ENCODE measurements around the gene NAP1L2. TPM values are rescaled to one million over a fixed set of nuclear protein-coding genes. Genes with fewer than 3 reads are reported as not detected.
"Not testable (repeated sequence)": the region's sequence is repeated elsewhere in the genome, so short reads cannot be mapped to it uniquely, and the experiment has no call there.

NAP1L2 gene, protein sequence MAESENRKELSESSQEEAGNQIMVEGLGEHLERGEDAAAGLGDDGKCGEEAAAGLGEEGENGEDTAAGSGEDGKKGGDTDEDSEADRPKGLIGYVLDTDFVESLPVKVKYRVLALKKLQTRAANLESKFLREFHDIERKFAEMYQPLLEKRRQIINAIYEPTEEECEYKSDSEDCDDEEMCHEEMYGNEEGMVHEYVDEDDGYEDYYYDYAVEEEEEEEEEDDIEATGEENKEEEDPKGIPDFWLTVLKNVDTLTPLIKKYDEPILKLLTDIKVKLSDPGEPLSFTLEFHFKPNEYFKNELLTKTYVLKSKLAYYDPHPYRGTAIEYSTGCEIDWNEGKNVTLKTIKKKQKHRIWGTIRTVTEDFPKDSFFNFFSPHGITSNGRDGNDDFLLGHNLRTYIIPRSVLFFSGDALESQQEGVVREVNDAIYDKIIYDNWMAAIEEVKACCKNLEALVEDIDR
- total RNA-seq: 1.9 and 2.1 TPM in 2 replicates

DNA sequence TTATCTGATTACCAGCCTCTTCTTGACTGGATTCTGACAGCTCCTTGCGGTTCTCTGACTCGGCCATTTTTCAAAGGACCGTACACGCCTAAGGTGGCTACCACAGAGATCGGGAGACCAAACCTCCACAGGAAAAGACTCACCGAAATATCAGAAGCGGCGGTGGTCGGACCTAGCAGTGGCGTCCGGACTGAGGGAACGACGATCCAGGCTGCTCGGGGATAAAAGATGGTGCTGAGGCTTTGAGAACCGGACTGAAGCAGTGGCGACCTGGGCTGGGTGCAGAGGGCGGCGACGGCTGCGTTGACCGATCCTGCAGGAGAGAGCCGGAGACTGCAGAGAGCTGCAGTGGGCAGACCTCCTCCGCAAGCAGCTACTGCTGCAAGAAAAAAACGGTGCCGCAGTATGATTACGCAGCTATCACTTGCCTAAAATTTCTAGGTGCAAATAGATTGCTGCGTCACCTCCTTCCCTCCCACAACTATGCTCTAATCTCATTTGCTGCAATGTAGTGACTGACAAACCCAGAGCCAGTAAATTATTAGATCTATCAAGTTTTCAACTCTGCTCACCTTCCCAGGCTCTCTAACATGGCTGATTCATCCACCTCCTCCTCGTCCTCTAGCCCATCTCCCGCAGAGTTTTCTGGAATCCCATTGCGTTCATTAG is at the start of gene NAP1L2:
NAP1L2 (minus strand) TSS at position 426 of the 669 bp plus-strand sequence; CDS start at position 67, 359 bp downstream.
- Mint-ChIP-seq H3K4me1 (peaks cover 11% of the 10 kb centered on the region), H3K4me3 (peak within 1 kb of the TSS; percentile 96), H3K27me3 (peaks cover 6% of the 10 kb centered on the region), H3K36me3 (ENCODE audit: low read depth) (no peaks in the 10 kb centered on the region), H3K9me3 (no peaks in the 10 kb centered on the region), H3K27ac (peak within 1 kb of the TSS; percentile 78)
- peak; percentile 79 for DNase-seq
- intact Hi-C loops (cut with micrococcal nuclease): no loop called here

GRCh38 chrX:73262991-73263390 is 48.3 kb upstream of the NAP1L2 start:
- H3K27me3 Mint-ChIP-seq: no peaks in the 10 kb centered on the region
- H3K4me3 Mint-ChIP-seq: no peak overlapping the region
- no peak for DNase-seq
- H3K9me3 Mint-ChIP-seq: no peaks in the 10 kb centered on the region
- H3K4me1 Mint-ChIP-seq: no peaks in the 10 kb centered on the region
- H3K36me3 Mint-ChIP-seq (ENCODE audit: low read depth): no peaks in the 10 kb centered on the region
- intact Hi-C loops (cut with micrococcal nuclease): no loop called here
- H3K27ac Mint-ChIP-seq: no peak overlapping the region

DNA sequence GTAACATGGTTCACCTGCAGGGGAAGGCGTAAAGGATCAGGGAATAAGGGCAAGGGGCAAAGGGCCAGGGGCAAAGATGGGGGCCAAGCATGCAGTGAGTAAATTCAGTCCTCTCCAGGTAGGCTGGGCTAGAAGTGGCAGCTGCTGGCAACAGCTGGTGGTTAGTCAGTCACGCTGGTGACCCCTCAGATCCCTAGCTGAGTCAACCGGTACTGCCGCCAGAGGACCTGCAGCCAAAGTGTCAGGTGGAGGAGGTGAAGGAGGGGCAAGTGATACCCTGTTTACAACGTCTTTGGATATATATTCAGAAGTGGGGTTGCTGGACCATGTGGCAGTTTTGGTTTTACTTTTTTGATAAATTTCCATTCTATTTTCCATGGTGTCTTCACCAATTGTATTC is 24.6 kb upstream of the NAP1L2 start:
- H3K4me1 Mint-ChIP-seq: no peaks in the 10 kb centered on the region
- H3K27me3 Mint-ChIP-seq: no peaks in the 10 kb centered on the region
- intact Hi-C loops (cut with micrococcal nuclease): no loop called here
- no peak overlapping the region for H3K4me3 Mint-ChIP-seq
- DNase-seq: no peak
- no peak overlapping the region for H3K27ac Mint-ChIP-seq
- H3K36me3 Mint-ChIP-seq (ENCODE audit: low read depth): no peaks in the 10 kb centered on the region
- H3K9me3 Mint-ChIP-seq: no peaks in the 10 kb centered on the region

- Mint-ChIP-seq H3K36me3 (ENCODE audit: low read depth) (no peaks in the 10 kb centered on the region), H3K27ac (no peak overlapping the region), H3K27me3 (peaks cover 6% of the 10 kb centered on the region), H3K9me3 (no peaks in the 10 kb centered on the region), H3K4me1 (peaks cover 11% of the 10 kb centered on the region), H3K4me3 (no peak overlapping the region)
- intact Hi-C loops (cut with micrococcal nuclease): no loop called here
- no peak for DNase-seq
Measured at GRCh38 chrX:73217621-73218020, 3.0 kb upstream of the NAP1L2 start.

DNA sequence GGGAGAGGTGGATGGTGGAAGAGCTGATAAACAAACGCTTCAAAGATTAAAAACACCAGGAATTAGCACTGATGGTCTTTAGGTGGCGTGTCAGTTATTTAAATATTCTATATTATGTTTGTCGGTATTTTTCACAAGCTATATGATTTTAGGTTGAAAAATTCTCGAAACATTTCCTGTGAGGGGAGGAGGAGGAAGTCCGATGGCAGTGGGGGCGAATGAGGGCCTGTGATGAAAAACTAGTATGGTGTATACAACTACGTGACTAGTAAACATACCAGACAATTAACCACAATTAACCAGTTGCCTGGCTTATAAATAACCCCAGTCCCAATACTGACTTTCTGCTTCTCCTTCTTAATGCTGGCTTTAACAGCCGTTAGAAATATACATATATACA is 595 bp upstream of the NAP1L2 start:
- peaks cover 6% of the 10 kb centered on the region for H3K27me3 Mint-ChIP-seq
- intact Hi-C loops (cut with micrococcal nuclease): no loop called here
- peaks cover 11% of the 10 kb centered on the region for H3K4me1 Mint-ChIP-seq
- no peaks in the 10 kb centered on the region for H3K9me3 Mint-ChIP-seq
- H3K27ac Mint-ChIP-seq: peak overlapping the region; percentile 78
- peak overlapping the region; percentile 96 for H3K4me3 Mint-ChIP-seq
- no peaks in the 10 kb centered on the region for H3K36me3 Mint-ChIP-seq (ENCODE audit: low read depth)
- DNase-seq: peak; percentile 52

- intact Hi-C loops (cut with micrococcal nuclease): no loop called here
- Mint-ChIP-seq H3K36me3 (ENCODE audit: low read depth) (no peaks in the 10 kb centered on the region), H3K27ac (peak overlapping the region; percentile 78), H3K4me3 (peak overlapping the region; percentile 96), H3K27me3 (peaks cover 6% of the 10 kb centered on the region), H3K9me3 (no peaks in the 10 kb centered on the region), H3K4me1 (peaks cover 11% of the 10 kb centered on the region)
- DNase-seq: no peak
Measured at GRCh38 chrX:73213734-73214425, 771 bp downstream of the NAP1L2 start.

DNA sequence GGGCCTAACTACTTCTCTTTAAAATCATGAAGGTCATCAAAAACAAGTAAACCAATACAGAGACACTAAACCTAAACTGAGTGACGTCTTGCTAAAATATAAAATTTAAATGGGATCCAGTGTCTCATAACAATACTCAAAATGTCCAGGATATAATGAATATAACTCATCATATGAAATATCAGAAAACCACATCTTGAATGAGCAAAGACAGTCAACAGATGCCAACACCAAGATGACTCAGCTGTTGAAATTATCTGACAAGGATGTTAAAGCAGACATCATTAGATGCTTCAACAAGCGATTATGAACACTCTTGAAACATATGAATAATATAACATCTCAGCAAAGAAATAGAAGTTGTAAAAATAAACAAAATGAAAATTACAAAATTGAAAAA is 8.3 kb downstream of the NAP1L2 start:
- Mint-ChIP-seq H3K27ac (no peak overlapping the region), H3K4me1 (no peaks in the 10 kb centered on the region), H3K27me3 (no peaks in the 10 kb centered on the region), H3K9me3 (peaks cover 4% of the 10 kb centered on the region), H3K4me3 (no peak overlapping the region), H3K36me3 (ENCODE audit: low read depth) (no peaks in the 10 kb centered on the region)
- intact Hi-C loops (cut with micrococcal nuclease): no loop called here
- no peak for DNase-seq

GRCh38 chrX:73182502-73183114 is 32.0 kb downstream of the NAP1L2 start:
- no peaks in the 10 kb centered on the region for H3K36me3 Mint-ChIP-seq (ENCODE audit: low read depth)
- no peaks in the 10 kb centered on the region for H3K4me1 Mint-ChIP-seq
- H3K9me3 Mint-ChIP-seq: peaks cover 5% of the 10 kb centered on the region
- intact Hi-C loops (cut with micrococcal nuclease): no loop called here
- DNase-seq: no peak
- no peak overlapping the region for H3K4me3 Mint-ChIP-seq
- H3K27ac Mint-ChIP-seq: no peak overlapping the region
- H3K27me3 Mint-ChIP-seq: no peaks in the 10 kb centered on the region

- H3K4me3 Mint-ChIP-seq; H3K4me1 Mint-ChIP-seq; H3K9me3 Mint-ChIP-seq; H3K36me3 Mint-ChIP-seq (ENCODE audit: low read depth); H3K27ac Mint-ChIP-seq; intact Hi-C loops (cut with micrococcal nuclease); DNase-seq; H3K27me3 Mint-ChIP-seq: not testable (repeated sequence)
Measured at GRCh38 chrX:73168945-73169344, 45.7 kb downstream of the NAP1L2 start.

Other genes starting within 250 kb of the NAP1L2 start
- not detected in 2 replicates for gene PABPC1L2B, start 211.9 kb downstream of the NAP1L2 start, total RNA-seq
- gene PABPC1L2A, start 135.3 kb downstream of the NAP1L2 start, total RNA-seq: not detected in 2 replicates
- gene CDX4, start 232.2 kb upstream of the NAP1L2 start, total RNA-seq: not detected in 2 replicates

All from activated CD4-positive, alpha-beta T cell treated with anti-CD3 and anti-CD28 coated beads, Interleukin-2, amount 10 ng/mL, durations not matched to agents 24 days and 14 days (primary cell).